Measurements from ENCODE around the gene FANK1. TPM values are rescaled to one million over a fixed set of nuclear protein-coding genes. Genes with fewer than 3 reads are reported as not detected.

FANK1 gene
- total RNA-seq, 1 experiment from 2014 or later: 2.5 TPM

DNA sequence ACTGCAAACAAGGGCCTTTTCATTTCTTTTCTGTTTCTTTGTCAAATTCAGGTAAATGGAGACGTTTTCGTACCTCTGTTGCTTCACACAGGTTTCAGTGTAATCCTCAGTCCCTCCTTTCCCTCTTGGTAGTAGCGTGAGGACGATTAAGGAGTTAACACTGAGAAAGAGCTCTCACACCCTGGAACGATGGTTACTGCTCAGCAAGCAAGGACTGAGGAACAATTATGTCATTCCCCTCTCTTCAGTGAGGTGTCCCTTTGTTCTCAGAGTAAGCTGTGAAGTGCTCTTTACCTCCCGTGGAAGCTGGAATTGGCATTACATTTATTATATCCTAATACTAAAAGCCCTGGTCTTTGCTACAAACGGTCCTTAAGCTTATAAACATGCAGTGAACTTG is 95.9 kb downstream of the FANK1 start:
- no peaks in the 10 kb centered on the region for H3K36me3 Mint-ChIP-seq (ENCODE audit: insufficient read depth, unreplicated experiment)
- H3K27me3 Mint-ChIP-seq (ENCODE audit: insufficient read depth, unreplicated experiment): no peaks in the 10 kb centered on the region
- no peak for DNase-seq (ENCODE audit: unreplicated experiment)
- peaks cover 4% of the 10 kb centered on the region for H3K4me1 Mint-ChIP-seq (ENCODE audit: insufficient read depth, unreplicated experiment)
- no peaks in the 10 kb centered on the region for H3K9me3 Mint-ChIP-seq (ENCODE audit: unreplicated experiment)
- POLR2A ChIA-PET: no interaction called here
- CTCF ChIA-PET: interaction anchor here (0.6 to 2.0 kb wide), 3 partner anchors 10 to 1630 kb away, joined by 3 to 7 read pairs (median 4); no protein-coding TSS in a partner anchor
- H3K4me3 Mint-ChIP-seq (ENCODE audit: unreplicated experiment): no peak overlapping the region
- BruUV-seq (replicated peaks): no TSS peak
- TF ChIP-seq, protein P1, sequence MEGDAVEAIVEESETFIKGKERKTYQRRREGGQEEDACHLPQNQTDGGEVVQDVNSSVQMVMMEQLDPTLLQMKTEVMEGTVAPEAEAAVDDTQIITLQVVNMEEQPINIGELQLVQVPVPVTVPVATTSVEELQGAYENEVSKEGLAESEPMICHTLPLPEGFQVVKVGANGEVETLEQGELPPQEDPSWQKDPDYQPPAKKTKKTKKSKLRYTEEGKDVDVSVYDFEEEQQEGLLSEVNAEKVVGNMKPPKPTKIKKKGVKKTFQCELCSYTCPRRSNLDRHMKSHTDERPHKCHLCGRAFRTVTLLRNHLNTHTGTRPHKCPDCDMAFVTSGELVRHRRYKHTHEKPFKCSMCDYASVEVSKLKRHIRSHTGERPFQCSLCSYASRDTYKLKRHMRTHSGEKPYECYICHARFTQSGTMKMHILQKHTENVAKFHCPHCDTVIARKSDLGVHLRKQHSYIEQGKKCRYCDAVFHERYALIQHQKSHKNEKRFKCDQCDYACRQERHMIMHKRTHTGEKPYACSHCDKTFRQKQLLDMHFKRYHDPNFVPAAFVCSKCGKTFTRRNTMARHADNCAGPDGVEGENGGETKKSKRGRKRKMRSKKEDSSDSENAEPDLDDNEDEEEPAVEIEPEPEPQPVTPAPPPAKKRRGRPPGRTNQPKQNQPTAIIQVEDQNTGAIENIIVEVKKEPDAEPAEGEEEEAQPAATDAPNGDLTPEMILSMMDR (IDR thresholded peaks at IDR 0.05; ENCODE audit: unreplicated experiment): no peak
- H3K27ac Mint-ChIP-seq (ENCODE audit: low read depth, unreplicated experiment): no peak overlapping the region
- intact Hi-C loops (cut with micrococcal nuclease): no loop called here

DNA sequence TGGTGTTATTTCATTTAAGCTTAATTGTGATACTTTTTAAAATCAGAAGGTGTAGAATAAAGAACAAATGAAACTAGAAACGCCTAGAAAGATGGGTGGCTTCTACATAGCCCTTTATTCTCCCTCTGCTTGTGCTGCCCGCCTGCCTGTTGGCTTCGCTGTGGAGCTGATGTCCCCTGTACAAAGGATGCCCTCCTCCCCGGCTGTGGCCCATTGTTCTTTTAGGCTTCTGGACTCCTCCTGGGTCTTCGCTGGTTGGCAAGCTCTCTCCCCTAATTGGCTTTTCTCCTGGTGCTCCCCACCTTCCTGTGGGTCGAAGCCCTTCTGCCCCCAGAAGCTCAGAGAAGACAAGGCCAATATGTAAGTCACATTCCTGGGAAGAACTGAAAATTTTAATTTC is 98.2 kb downstream of the FANK1 start:
- intact Hi-C loops (cut with micrococcal nuclease): no loop called here
- Mint-ChIP-seq H3K4me1 (ENCODE audit: insufficient read depth, unreplicated experiment) (peaks cover 4% of the 10 kb centered on the region), H3K27ac (ENCODE audit: low read depth, unreplicated experiment) (no peak overlapping the region), H3K9me3 (ENCODE audit: unreplicated experiment) (no peaks in the 10 kb centered on the region), H3K27me3 (ENCODE audit: insufficient read depth, unreplicated experiment) (no peaks in the 10 kb centered on the region), H3K4me3 (ENCODE audit: unreplicated experiment) (no peak overlapping the region), H3K36me3 (ENCODE audit: insufficient read depth, unreplicated experiment) (no peaks in the 10 kb centered on the region)
- CTCF ChIA-PET: interaction anchor here (0.6 to 1.4 kb wide), 4 partner anchors 12 to 509 kb away, joined by 3 to 4 read pairs (median 3); no protein-coding TSS in a partner anchor
- TF ChIP-seq, protein P1 (IDR thresholded peaks at IDR 0.05; ENCODE audit: unreplicated experiment): no peak
- POLR2A ChIA-PET: no interaction called here
- no peak for DNase-seq (ENCODE audit: unreplicated experiment)
- no TSS peak for BruUV-seq (replicated peaks)

DNA sequence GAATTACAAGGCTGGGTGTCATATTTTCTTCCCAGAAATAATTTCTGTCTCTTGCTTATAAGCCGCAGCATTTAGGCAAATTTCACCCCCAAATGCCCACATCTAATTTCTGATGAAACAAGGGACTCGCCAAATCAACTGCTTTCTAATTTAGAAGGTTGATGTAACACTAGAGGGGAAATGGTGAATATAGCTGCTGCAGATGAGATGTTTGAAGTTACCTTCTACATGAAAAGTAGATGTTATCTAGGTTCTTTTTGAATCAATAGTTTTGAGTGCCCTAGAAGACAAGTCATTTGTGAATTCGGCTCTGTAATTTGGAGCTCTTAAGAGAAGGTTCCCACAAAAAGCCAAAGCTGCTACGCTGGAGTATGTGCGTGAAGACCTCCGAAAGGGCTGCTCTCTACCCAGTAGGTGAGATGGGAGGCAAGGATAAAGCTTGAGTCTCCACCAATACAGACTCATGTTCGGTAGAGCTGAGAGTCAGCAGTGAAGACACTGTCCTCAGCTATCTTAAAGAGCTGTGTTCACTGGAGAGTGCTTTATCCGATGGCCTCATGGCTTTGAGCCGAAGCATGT is 99.5 kb downstream of the FANK1 start:
- DNase-seq (ENCODE audit: unreplicated experiment): no peak
- Mint-ChIP-seq H3K36me3 (ENCODE audit: insufficient read depth, unreplicated experiment) (no peaks in the 10 kb centered on the region), H3K4me3 (ENCODE audit: unreplicated experiment) (no peak overlapping the region), H3K9me3 (ENCODE audit: unreplicated experiment) (no peaks in the 10 kb centered on the region), H3K27me3 (ENCODE audit: insufficient read depth, unreplicated experiment) (no peaks in the 10 kb centered on the region), H3K27ac (ENCODE audit: low read depth, unreplicated experiment) (no peak overlapping the region), H3K4me1 (ENCODE audit: insufficient read depth, unreplicated experiment) (peaks cover 4% of the 10 kb centered on the region)
- intact Hi-C loops (cut with micrococcal nuclease): no loop called here
- TF ChIP-seq, protein P1 (IDR thresholded peaks at IDR 0.05; ENCODE audit: unreplicated experiment): no peak
- ChIA-PET POLR2A (no interaction called here), CTCF (no interaction called here)
- no TSS peak for BruUV-seq (replicated peaks)

DNA sequence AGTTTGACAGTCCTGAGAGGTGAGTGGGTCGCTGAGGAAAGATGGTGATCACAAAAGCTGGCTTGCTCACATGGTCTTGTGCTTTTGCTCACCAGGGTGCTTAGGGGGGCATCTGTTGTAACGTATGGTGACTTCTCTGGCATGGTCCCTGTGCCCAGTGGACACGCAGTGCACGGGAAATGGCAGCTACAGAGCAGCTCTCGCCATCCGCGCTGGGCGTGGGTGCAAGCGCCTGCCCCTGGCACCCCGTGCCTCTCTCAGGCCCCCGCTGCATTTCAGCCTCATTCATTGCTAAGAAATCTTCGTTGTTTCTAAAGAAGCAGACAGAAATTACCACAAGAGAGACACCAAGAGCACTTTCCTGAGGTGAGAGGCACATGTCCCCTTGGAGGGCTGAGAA is 101.2 kb downstream of the FANK1 start:
- no TSS peak for BruUV-seq (replicated peaks)
- intact Hi-C loops (cut with micrococcal nuclease): no loop called here
- ChIA-PET CTCF (interaction anchor here (0.6 to 1.3 kb wide), 2 partner anchors 15 to 116 kb away, joined by 3 to 4 read pairs; no protein-coding TSS in a partner anchor), POLR2A (no interaction called here)
- TF ChIP-seq, protein P1 (IDR thresholded peaks at IDR 0.05; ENCODE audit: unreplicated experiment): no peak
- H3K27ac Mint-ChIP-seq (ENCODE audit: low read depth, unreplicated experiment): no peak overlapping the region
- no peak for DNase-seq (ENCODE audit: unreplicated experiment)
- H3K27me3 Mint-ChIP-seq (ENCODE audit: insufficient read depth, unreplicated experiment): no peaks in the 10 kb centered on the region
- peaks cover 4% of the 10 kb centered on the region for H3K4me1 Mint-ChIP-seq (ENCODE audit: insufficient read depth, unreplicated experiment)
- no peak overlapping the region for H3K4me3 Mint-ChIP-seq (ENCODE audit: unreplicated experiment)
- H3K9me3 Mint-ChIP-seq (ENCODE audit: unreplicated experiment): no peaks in the 10 kb centered on the region
- no peaks in the 10 kb centered on the region for H3K36me3 Mint-ChIP-seq (ENCODE audit: insufficient read depth, unreplicated experiment)
